ENCODE data around the gene REEP5.

DNA sequence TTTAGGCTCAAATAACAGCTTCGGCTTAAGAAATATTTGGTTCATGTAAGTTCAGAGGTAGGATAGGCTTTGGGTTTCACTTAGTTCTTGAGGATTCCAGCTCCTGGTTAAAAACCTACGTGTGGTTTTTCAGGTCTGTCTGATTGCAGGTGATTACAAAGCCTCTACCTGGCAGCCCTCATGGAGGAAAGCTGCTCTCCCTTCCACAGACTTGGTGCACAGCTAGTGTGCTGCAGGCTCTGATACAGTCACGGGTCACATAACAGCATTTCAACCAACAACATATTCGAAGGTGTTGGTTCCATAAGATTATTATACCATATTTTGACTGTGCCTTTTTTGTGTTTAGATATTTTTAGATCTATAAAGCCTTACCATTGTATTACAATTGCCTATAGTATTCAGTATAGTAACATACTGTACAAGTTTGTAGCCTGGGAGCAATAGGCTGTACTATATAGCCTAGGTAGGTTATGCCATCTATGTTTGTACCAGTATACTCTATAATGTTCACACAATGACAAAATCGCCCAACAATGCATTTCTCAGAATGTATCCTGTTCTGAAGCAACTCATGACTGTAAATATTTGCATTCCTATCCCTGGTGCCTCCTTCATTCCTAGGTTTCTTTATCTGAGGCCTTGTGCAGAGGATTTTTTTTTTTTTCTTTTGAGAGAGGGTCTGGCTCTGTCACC is 46.5 kb upstream of the REEP5 start:
- TF ChIP-seq, protein P1, sequence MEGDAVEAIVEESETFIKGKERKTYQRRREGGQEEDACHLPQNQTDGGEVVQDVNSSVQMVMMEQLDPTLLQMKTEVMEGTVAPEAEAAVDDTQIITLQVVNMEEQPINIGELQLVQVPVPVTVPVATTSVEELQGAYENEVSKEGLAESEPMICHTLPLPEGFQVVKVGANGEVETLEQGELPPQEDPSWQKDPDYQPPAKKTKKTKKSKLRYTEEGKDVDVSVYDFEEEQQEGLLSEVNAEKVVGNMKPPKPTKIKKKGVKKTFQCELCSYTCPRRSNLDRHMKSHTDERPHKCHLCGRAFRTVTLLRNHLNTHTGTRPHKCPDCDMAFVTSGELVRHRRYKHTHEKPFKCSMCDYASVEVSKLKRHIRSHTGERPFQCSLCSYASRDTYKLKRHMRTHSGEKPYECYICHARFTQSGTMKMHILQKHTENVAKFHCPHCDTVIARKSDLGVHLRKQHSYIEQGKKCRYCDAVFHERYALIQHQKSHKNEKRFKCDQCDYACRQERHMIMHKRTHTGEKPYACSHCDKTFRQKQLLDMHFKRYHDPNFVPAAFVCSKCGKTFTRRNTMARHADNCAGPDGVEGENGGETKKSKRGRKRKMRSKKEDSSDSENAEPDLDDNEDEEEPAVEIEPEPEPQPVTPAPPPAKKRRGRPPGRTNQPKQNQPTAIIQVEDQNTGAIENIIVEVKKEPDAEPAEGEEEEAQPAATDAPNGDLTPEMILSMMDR (IDR thresholded peaks at IDR 0.05; ENCODE audit: low read depth, low read length, poor library complexity, severe bottlenecking): no peak
- TF ChIP-seq EZH2phosphoT487 (IDR thresholded peaks at IDR 0.05; ENCODE audit: borderline replicate concordance, low read length): no peak
